ENCODE data around the gene GCSH.

- TF ChIP-seq EZH2 (IDR thresholded peaks at IDR 0.05), result no peak
- no peak for TF ChIP-seq CTCF (IDR thresholded peaks at IDR 0.05 in 2 of 3, conservative IDR thresholded peaks at IDR 0.05 in 1 of 3; ENCODE audit: borderline replicate concordance in 1 of 3, insufficient read depth in 1 of 3, low read depth in 2 of 3, low read length in 2 of 3)
- peak; percentile 38; the same call in 1 of the 2 replicates for TF ChIP-seq POLR2AphosphoS5 (IDR thresholded peaks at IDR 0.05; ENCODE audit: low read depth, low read length)
- TF ChIP-seq CEBPB (IDR thresholded peaks at IDR 0.05; ENCODE audit: low read depth), result no peak
- no peak for TF ChIP-seq EZH2phosphoT487 (IDR thresholded peaks at IDR 0.05; ENCODE audit: borderline replicate concordance)
- no peak for TF ChIP-seq RAD21 (IDR thresholded peaks at IDR 0.05; ENCODE audit: low read depth)
- no peak for TF ChIP-seq SP1 (IDR thresholded peaks at IDR 0.05; ENCODE audit: low read depth)
- no peak for TF ChIP-seq EGR1 (IDR thresholded peaks at IDR 0.05; ENCODE audit: low read depth)
Observed at GRCh38 chr16:81071805-81072204, 24.4 kb downstream of the GCSH start.

Measured in HCT116 (cell line).